ENCODE results near the gene COLEC12.

COLEC12 gene

DNA sequence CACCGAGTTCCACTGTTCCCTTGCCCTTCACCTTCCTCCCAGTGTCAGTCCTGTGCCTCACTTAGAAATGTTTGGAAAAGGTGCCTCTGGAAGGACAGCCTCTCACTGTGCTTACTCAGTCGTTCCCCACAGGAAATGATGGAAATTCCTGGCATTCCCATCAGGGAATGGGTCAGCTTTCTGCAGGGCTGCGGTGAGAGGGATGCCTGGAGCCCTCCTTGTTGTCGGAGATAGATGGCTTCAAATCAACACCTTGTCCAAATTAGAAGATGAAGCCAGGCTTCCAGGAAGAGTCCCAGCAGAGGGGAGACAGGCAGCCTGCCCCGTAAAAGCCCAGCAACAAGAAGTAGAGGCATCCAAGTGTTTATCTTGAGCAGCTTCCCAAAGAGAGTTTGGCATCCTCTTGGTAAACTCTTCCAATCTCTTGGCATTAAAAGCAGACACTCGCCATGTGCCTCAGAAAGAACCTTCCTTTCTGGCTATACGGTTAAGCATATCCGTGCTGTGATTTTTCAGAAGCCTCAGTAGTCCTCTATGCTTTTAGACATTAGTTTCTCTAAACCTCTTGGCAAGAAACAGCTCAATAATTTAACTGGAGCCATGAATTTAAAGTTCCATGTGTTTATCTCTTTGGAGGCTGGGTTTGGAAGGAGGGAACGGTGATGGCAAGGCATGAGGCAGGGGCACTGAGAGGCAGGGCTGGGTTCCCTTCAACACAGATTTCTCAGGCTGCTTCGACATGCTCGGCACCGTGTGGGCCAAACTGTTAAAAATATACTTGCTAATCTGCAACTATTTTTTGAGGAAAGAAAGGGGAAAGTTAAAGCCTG is 25.1 kb downstream of the COLEC12 start:
- DNase-seq (ENCODE audit: low read depth in 2 of 2) = no peak

DNA sequence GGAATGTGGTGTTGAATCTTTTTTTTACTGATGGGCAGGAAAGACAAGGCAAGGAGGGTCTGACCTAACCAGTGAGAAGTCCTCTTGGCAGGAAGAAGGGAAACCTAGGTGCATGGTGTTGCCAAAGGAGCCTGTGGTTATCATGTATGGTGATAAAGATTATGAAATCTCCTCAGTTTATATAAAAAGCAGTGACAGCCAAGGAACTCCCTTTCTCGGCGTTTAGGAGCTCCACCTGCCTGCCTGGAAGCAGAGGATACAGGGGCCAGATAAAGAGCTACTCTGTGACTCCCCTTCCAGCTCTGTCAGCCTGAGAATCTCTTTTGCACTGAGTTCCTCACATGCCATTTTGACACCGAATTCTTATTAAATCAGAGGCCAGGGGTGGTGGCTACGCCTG is 26.1 kb downstream of the COLEC12 start:
- DNase-seq (ENCODE audit: low read depth in 2 of 2) = no peak

DNA sequence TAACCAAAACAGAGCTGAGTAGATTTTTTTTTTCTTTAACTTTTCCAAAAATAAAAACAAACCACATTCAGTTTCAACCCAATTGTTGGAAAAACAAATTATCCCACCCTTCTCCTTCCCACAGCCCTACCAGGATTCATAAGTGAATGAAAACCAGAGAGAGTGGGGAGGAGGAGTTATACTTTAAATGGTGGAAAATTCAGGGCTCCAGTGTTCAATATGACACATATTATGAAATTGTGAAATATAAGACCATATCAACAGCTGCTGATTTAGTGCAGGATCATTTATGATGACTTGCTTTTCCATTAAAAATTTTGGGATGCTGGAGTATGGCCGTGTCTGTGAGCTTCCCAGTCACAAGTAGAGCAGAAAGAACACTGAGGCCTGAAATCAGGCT is 26.7 kb downstream of the COLEC12 start:
- DNase-seq (ENCODE audit: low read depth in 2 of 2) = no peak

DNA sequence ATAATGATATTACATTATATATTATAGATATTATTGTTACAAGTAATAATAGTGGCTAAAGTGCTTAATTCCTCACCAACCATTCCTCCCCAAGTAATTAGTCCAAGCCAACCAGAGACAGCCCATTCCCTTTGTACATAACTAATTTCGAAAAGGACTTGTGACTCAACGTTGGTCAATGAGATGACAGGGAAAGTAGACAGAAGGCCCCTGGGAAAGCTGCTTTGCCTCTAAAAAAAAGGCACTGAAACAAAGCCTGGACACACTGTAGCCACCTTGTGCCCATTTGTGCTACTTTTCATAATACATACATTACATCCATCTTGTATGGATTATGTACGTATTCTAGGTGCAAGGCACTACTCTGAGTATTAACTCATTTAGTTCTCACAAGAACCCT is 28.8 kb downstream of the COLEC12 start:
- no peak for DNase-seq (ENCODE audit: low read depth in 2 of 2)

DNA sequence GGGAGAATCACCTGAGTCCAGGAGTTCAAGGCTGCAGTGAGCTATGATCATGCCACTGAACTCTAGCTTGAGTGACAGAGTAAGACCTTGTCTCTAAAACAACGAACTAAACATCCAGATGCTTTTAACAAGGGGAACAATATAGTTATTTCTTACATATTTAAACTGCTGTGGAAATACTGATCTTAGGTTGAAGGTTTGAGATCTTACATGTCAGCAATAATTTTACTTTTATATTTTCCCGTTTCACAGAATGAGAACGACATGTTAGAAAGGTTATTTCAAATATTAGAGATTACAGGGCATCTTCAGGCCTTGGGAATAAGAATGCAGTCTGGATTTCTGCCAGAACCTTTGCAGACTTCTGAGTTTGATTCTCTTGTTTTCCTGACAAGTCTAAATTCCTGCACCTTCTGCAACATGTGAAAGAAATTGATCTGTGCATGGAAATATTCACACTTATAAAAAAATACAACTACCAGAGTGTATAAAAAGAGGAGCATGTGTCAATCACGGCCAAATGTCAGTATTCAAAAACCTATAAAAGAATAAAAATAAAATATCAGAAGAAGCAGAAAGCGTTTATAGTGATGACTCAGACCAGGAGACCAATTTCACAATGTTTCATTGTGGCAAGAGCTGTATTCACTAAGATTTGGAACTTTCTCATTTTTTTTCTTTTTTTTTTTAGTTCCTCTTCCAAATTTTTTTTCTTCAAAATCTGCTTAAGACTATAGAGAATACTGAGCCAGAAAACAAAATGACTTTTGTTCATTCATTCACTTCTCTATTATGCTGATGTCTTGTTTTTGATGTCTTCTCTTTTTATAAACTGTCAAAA is 29.6 kb downstream of the COLEC12 start:
- DNase-seq (ENCODE audit: low read depth in 2 of 2) = no peak

DNA sequence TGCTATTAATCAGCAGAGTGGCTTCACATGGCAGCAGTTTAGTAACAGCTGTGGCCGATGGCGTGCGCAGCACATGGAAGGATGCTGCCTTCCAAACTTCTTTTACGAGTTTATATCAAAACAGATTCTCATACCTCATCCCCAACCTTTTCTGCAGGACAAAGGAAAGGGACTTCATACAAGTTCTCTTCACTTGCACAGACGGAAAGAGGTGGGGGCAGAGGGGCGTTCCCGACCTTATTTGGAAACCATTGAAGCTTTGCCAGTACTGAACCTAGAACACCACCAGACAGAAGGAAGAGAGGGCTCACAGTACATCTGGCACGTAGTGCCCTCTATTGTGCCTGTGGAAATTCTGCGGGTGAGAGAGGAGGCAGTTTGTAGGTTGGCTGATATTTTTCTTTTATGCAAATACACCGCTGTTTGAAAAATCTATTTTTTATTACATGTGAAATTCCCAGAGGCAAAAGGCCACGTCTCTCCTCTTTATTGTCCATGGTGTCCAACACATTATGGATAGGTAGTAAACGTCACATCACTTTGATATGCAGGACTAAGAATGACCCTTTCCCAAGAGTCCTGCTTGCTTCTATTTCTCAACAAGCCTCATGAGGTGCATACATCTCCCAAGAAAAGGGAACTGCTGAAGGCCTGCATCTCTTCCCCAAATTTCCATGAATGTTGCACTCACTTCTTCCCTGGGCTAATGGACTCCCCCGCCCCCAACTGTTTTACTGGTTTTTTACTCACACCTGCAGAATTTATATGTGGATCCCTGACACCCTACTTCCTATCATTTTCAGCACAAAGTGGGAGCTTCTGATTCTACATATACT is 31.3 kb downstream of the COLEC12 start:
- DNase-seq (ENCODE audit: low read depth in 2 of 2) = no peak

DNA sequence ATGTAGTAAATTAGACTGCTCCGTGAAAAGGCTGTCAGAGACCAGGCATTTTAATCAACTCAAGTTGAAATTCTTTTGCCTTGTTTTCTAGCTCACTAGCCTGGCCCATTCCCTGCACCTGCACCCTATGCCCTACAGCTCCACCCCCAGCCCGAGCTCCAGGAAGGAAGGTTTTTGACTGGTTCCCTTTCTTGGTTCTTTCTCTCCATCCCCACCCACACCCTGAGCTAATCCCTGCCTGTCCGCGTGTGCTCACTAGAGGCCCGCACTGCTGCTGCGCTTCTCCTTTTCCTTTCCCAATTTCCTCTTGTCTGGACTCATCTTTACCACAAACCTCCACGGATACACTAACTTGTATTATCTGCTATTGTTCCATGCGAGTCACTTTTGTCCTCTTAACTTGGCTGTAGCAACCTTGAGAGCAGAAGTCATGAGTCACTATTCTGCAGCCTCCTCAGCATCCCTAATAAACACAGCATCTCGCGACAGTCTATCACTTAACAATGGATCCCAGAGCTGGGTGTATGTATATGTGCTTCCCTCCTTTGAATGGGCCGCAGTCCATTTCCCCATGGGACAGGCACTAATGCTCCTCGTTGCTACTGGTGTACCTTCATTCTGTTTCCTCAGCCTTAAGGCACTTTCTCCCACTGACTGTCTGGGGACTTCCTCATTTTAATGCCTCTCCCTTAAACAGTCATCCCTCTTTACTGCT is 36.5 kb downstream of the COLEC12 start:
- no peak for DNase-seq (ENCODE audit: low read depth in 2 of 2)

DNA sequence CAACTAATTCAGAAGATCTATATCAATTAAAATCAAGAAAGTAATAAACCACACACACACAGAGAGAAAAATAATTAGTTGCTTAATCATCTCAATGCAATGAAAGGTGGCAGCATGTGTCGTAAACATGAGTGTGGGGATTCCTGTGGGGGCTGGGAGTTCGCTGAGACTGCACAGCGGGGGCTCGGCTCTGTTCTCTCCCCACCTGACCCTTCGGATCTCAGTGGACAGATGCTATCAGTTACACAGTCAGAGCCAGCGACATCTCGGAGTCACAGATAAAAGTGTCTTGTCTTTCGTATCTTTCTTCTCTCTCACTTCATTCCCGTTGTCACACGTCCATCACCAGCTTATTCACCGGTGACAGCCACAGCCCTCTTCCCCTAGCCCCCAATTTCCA is 37.1 kb downstream of the COLEC12 start:
- DNase-seq (ENCODE audit: low read depth in 2 of 2) = no peak

DNA sequence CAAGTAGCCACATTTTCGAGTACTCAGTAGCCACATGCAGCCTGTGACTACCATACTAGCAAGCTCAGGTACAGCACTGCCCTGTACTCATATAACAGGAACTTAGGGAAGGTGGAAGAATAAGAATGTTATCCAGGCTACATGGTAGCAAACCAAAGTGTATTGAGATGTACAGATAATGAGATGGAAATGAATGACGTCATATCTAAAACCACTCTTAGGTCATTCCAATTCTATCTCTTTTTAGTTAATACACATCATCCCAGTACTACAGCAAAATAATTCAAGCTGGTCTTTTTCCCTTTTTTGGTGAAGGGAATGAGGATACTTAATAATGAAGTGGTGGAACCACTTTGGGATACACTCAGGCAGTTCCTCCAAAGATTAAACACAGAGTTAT is 38.7 kb downstream of the COLEC12 start:
- no peak for DNase-seq (ENCODE audit: low read depth in 2 of 2)

DNA sequence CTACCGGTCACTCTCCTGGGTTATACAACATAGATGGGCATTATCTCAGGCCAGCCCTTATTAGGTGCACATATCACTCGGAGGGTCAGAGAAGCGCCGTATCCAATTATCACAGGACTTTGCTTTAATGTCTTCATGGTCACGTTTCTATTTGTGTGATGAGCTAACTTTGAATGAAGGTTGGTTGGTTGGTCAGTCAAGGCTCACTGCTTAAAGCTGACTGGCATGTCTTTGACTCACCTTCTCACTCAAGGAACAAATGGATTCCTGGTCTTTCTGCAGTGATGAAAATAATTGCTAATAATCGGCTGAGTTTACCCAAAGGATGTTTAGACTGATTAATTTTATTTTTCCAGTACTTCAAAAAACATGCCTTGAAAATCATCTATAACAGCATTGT is 39.7 kb downstream of the COLEC12 start:
- no peak for DNase-seq (ENCODE audit: low read depth in 2 of 2)

DNA sequence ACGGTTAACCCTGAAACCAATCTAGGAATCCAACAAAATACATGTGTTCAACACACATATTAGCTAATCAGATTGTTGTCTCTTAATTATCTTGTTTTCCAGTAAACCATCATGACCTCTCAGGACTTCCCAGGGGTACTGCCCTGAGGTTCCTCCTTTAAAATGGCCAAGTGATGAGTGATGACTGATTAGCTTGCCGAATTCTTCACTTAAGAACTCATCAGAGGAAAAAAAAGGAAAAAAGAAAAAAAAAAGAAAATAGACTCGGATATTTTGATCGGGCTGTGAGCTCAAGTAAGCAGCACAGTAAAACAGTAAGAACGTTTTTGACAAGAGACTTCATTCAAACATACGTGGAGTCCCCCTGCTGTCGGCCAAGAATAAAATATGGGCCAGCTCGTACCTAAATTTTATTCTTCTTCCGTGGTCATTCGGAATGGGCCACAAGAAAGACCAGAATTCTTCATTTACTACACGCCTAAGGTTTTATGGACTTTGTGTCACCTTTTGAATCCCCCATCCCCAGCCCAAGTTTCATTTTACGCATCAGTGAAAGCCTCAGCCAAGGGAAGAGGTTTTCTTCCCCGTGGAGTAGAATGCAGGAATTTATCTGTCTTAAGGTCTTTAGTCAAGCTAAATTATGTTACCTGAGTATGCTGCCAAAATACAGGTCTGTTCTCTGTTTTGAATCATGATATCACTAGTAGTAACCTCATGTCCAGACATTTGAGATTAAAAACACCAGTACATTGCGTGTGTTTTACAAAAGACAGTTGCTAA is 40.5 kb downstream of the COLEC12 start:
- DNase-seq (ENCODE audit: low read depth in 2 of 2) = no peak

DNA sequence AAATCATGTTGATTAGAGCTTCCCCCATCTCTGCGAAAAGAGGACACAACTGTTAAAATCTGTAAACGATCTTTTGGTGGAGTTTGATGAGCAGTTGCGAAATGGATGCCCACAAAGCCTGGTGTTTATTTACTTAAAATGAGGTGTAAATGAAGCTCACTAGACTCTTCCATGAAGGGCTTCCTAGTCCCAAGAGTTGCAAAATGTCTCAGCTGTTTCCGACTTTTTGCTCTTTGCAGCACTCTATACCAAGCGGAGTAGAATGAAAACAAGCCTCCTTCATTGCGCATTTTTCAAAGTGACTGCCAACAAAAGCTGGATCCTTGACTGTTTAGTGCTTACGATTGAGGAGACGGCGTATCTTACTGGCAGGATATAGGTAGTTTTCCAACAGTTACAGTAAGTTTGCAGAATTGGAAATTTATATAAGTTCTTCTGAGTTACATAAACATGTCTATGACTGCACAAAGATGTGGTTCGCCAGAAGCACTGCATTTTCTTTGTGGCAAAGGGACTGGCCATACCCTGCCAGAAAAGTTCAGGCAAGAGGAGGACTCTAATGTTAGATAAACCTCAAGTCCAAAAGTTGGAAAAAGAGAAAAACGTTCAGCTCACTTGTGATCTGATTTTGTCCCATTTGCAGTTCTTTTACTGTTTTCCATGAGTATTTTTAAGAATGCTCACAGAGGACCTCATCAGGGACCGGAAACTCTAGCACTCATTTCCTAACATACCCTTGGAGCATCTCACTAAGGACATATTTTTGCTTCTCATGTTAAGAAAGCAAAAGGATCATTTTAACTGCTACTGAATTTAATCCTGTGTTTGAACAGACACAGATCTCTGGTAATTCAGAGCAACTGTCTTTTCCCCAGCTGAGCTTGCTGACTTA is 42.7 kb downstream of the COLEC12 start:
- DNase-seq (ENCODE audit: low read depth in 2 of 2) = no peak

DNA sequence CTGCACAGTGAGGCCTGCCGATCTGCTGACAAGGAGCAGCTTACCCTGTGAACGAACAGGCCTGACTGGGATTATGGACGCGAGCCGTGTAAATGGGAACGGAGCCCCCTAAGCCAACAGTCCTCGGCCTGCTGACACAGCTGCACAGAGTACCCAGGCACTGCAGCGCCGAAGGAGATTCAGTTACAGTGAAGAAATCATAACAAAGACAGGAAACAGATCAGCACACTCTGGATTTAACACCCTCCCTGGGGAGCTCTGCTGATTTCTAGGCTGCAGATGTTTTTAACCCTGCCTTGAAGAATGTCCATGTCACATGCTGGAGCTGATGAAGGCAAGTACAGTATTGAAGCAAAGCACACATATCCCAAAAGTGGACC is 43.4 kb downstream of the COLEC12 start:
- no peak for DNase-seq (ENCODE audit: low read depth in 2 of 2)

DNA sequence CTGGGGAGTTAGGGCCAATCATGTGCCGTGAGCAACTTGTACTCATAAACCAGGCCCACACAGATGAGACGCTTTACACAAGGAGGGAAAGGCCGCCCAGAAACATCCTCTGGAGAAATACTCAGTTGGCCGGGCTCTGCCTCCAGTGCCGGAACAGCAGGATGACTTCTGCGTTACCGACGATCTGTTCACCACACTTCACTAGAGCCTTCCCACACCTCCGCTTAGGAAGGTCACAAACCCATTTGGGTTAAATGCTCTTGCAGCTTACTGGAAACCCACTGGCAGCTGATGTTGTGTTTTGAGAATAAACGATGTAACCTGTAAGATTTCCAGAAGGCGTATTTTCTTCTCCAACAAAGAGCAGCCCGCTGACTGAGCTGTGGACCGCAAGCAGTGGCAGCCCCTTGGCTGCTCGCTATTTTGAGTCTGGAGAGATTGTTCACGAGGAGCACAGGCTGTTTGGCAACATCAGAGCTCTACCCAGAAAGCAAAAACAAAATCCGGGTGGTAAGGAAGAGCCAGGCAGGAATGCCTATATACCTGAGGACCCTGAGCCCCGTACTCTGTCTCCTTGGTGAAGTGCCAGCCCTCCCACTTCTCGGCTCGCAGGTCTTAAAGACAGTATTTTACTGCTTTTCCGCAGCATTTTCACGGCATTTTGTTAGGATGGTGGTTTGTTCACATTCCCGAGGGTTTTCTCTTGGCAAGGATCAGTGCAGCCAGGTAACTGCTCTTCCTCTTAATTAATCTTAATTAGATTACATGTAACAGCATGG is 44.0 kb downstream of the COLEC12 start:
- no peak for DNase-seq (ENCODE audit: low read depth in 2 of 2)

DNA sequence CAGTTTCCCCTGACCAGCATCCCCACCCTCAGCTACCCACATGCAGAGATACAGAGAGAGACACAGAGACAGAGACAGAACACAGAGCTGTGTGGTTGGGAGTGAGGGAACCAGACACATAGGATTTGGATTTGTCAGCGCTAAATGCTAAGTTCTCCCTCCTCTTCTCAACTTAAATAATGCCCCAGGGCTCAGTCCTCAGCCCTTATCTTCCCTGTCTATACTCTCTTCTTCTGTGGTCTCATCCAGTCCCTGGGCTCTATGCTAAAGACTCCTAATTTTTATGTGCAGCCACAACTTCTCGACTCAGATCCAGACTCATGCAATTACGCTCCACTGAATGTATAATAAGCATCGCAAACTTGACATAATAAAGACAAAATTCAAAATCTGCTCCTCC is 47.1 kb downstream of the COLEC12 start:
- no peak for DNase-seq (ENCODE audit: low read depth in 2 of 2)

DNA sequence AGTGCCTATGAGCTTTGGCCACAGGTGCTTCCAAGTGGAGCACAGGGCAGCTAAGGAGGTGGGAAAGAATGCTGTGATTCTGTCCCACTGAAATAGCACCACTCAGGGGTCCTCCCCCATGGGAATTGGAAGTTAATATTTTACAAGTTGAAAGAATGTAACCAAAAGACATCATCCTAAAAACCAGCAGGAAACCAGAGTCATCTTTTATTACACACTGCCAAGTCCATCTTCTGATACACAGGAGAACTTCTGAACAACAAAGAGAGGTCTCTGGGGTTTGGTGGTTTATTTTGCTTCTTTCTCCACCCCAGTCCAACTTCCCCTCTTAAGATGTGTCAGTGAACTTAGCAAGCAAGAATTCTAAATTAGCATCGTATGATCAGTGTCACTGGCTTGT is 47.7 kb downstream of the COLEC12 start:
- no peak for DNase-seq (ENCODE audit: low read depth in 2 of 2)

DNA sequence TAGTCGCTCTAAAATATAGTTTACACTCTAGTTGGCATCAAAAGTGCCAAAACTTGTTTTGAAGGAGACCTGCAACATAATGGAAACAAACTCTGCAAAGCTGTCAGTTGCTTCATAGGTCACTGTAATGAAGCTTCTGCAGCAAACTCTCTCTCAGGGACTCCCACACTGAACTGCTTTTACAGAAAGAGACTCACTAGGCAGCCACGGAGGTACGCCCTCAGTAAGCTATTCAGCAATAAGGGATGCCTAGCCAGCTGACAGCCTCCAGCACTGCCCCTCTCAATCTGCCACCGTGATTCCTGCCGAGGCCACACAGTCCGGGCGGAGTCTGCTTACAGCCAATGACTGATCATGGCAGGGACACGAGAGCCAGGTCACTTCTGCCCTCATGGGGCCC is 51.1 kb downstream of the COLEC12 start:
- DNase-seq (ENCODE audit: low read depth in 2 of 2) = no peak

DNA sequence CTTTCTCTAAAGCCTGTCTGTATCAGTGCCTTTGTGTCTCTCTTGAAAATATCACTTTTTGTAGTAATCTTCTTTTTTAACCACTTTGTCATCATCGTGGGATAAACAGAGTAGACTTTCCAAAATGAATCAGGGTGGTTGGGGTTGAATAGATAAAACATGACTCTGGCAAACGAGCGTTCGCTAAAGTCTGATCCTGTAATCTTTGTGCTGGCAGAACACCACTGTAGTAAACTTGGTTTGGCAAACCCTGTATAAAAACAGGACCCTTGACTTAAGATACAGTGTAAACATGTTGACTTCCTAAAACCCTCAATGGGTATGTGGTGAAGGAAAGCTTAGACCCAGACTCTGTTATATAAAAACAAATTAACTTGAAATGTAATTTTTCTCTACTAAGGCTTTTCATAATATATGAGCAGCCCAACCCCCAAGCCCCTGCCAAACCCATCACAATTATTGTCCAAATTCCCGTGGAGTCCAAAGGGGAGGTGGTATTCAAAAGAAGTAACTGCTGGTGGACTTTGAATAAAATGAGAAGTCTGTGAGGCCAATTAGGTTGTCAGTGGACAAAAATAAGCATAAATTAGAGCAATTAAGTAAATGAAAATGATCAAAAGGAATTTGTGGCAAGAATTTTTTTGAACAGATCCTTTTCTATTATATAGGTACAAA is 52.2 kb downstream of the COLEC12 start:
- DNase-seq (ENCODE audit: low read depth in 2 of 2) = no peak
